Measurements from ENCODE around the gene TMOD1. TPM values are rescaled to one million over a fixed set of nuclear protein-coding genes. Genes with fewer than 3 reads are reported as not detected.

Gene TMOD1
- total RNA-seq, 2 donors from 2014 or later = 44.0 to 77.6 TPM

- no peaks in the 10 kb centered on the region for H3K27me3 ChIP-seq (replicated peaks; ENCODE audit: insufficient read depth)
- H3K4me3 ChIP-seq = peak overlapping the region; percentile 81
- peak overlapping the region; percentile 73 to 80 for H3K27ac ChIP-seq
- no peaks in the 10 kb centered on the region for H3K9me3 ChIP-seq
- TF ChIP-seq CTCF (IDR thresholded peaks at IDR 0.05) = no peak
- peaks cover 17 to 63% of the 10 kb centered on the region in 2 donors for H3K4me1 ChIP-seq (ENCODE audit: control insufficient read depth in 1 of 2, low read depth in 2 of 2)
- ATAC-seq (ENCODE audit: insufficient number of reproducible peaks, low FRiP score, low read depth) (no peak), DNase-seq (ENCODE audit: low spot score) (no peak)
- no peaks in the 10 kb centered on the region for H3K36me3 ChIP-seq
Measured at GRCh38 chr9:97504381-97505216, 3.1 kb downstream of the TMOD1 start.

DNA sequence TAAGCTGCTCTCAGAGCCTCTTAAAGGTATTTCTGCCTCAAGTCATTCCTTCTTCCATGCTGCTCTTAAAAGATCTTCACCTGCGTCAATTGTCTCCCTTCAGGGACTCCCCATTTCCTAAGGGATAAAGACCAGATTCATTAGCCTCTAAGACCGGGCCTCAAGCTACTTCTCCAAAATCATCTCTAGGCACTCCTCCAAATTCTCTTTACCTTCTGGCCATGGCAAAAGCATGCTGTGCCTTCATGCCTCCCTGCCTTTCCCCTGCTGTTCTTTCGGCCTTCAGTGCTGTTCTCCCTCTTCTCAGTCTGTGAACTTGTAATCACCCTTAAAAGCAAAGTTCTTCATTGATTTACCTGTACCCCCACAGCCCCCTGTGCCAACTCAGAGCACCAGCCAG is 4.4 kb downstream of the TMOD1 start:
- H3K4me3 ChIP-seq = no peak overlapping the region
- DNase-seq (ENCODE audit: low spot score) (no peak), ATAC-seq (ENCODE audit: insufficient number of reproducible peaks, low FRiP score, low read depth) (no peak)
- H3K9me3 ChIP-seq = no peaks in the 10 kb centered on the region
- peak overlapping the region in 1 of 2 donors; percentile 80 for H3K27ac ChIP-seq
- no peak for TF ChIP-seq CTCF (IDR thresholded peaks at IDR 0.05)
- H3K27me3 ChIP-seq (replicated peaks; ENCODE audit: insufficient read depth) = no peaks in the 10 kb centered on the region
- no peaks in the 10 kb centered on the region for H3K36me3 ChIP-seq
- H3K4me1 ChIP-seq (ENCODE audit: control insufficient read depth in 1 of 2, low read depth in 2 of 2) = peaks cover 17 to 74% of the 10 kb centered on the region in 2 donors

DNA sequence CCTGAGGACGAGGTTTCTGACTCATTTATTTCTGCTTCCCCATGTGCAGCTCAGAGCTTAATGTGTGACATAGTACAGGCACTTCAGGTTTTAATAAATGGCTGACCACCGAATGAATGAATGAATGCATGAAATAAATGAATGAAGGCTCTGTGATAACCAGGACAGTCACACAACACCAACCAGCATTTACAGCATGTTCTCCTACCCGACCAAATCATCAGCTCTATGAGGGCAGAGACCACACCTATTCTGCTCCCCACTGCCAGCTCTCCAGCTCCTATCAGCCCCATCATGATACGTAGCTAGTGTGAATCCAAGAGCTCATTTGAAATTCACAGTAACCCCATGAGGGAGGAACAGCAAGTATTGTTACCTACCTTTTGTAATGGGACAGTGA is 4.8 kb downstream of the TMOD1 start:
- Histone ChIP-seq H3K36me3 (no peaks in the 10 kb centered on the region), H3K4me3 (no peak overlapping the region), H3K27ac (no peak overlapping the region), H3K9me3 (no peaks in the 10 kb centered on the region), H3K4me1 (ENCODE audit: control insufficient read depth in 1 of 2, low read depth in 2 of 2) (peaks cover 19 to 76% of the 10 kb centered on the region in 2 donors), H3K27me3 (replicated peaks; ENCODE audit: insufficient read depth) (no peaks in the 10 kb centered on the region)
- DNase-seq (ENCODE audit: low spot score) = no peak
- TF ChIP-seq CTCF (IDR thresholded peaks at IDR 0.05) = no peak
- ATAC-seq (ENCODE audit: insufficient number of reproducible peaks, low FRiP score, low read depth) = no peak

DNA sequence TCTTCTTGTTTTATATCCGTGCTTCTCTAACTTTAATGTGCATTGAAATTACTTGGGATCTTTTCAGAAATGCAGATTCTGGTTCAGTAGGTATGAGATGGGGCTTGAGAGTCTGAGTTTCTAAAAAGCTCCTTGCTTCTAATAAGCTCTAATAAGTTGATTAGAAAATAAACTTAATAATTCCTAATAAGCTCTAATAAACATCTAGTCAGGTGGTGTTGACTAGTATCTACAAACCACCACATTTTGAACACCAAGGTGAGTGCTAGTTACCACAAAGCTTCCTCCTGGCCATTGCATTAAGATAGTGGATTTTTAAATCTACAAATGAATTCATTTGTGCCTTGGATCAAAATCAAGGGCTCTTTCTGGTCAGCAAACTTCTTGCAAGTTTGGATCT is 5.3 kb downstream of the TMOD1 start:
- Histone ChIP-seq H3K4me1 (ENCODE audit: control insufficient read depth in 1 of 2, low read depth in 2 of 2) (peaks cover 21 to 80% of the 10 kb centered on the region in 2 donors), H3K9me3 (no peaks in the 10 kb centered on the region), H3K27ac (no peak overlapping the region), H3K36me3 (no peaks in the 10 kb centered on the region), H3K27me3 (replicated peaks; ENCODE audit: insufficient read depth) (no peaks in the 10 kb centered on the region), H3K4me3 (no peak overlapping the region)
- TF ChIP-seq CTCF (IDR thresholded peaks at IDR 0.05) = no peak
- no peak for DNase-seq (ENCODE audit: low spot score)
- no peak for ATAC-seq (ENCODE audit: insufficient number of reproducible peaks, low FRiP score, low read depth)

DNA sequence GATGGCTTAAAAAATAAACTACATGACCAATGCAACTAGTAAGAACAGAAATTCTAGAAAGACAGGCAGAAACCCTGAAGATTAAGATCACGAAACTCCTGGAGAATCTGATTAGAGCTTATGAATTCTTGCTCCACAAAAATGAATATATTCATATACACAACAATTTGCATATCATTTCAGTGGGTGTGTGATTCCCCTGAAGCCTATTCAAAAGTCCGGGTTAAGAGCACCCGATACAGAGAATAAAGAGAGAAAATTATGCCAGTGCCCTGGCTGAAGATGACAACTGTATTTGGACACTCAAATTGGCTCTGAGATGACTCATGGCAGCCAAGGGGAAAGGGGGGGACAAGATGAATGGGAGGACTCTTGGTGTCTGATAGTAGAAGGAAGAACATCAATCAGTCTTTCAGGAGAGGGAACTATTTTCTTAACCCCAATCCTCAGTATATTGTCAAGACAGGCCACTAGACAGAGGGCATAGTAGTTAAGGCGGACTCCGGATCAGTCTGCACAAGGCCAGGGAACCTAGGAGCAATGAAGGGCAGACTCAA is 6.0 kb downstream of the TMOD1 start:
- Histone ChIP-seq H3K4me3 (no peak overlapping the region), H3K27ac (no peak overlapping the region), H3K9me3 (no peaks in the 10 kb centered on the region), H3K27me3 (replicated peaks; ENCODE audit: insufficient read depth) (no peaks in the 10 kb centered on the region), H3K4me1 (ENCODE audit: control insufficient read depth in 1 of 2, low read depth in 2 of 2) (peaks cover 23 to 86% of the 10 kb centered on the region in 2 donors), H3K36me3 (no peaks in the 10 kb centered on the region)
- no peak for DNase-seq (ENCODE audit: low spot score)
- no peak for ATAC-seq (ENCODE audit: insufficient number of reproducible peaks, low FRiP score, low read depth)
- no peak for TF ChIP-seq CTCF (IDR thresholded peaks at IDR 0.05)
